ENCODE measurements around the gene TNNC1. TPM values are rescaled to one million over a fixed set of nuclear protein-coding genes. Genes with fewer than 3 reads are reported as not detected.

TNNC1 gene
- total and polyA plus RNA-seq, 2 donors (not counting 1 experiment from before 2014, with no cell fraction given) = 0.33 to 0.69 TPM

DNA sequence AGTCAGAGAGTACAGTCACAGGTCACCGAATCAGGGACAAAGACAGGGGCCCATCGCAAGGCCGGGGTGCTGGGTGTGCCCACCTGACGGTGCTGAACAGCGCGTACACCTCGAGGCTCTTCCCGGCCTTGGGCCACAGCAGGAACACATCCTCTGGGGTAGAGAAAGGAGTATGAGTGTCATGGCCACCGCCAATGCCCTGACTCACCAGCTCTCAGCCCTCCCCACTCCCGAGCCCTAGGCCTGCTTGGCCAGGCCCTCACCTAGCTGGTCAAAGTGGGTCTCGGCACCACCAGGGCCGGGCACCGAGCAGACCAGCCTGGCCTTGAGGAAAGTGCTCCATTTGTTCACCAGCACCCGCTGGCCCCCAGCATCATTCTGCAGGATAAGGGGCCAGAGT is 13.2 kb downstream of the TNNC1 start:
- no peaks in the 10 kb centered on the region for H3K4me1 ChIP-seq (ENCODE audit: control insufficient read depth, extremely low read depth, insufficient read depth, low read length)
- DNase-seq (ENCODE audit: low read depth in 2 of 2) = no peak
- no peak overlapping the region for H3K4me3 ChIP-seq (replicated peaks in 1 of 4; ENCODE audit: control extremely low read depth in 1 of 4, insufficient read depth in 1 of 4, low read depth in 3 of 4, low read length in 4 of 4)
- H3K27me3 ChIP-seq (ENCODE audit: control insufficient read depth, insufficient read depth, low read length) = no peaks in the 10 kb centered on the region
- no peaks in the 10 kb centered on the region for H3K9me3 ChIP-seq (ENCODE audit: control insufficient read depth, insufficient read depth, low read depth, low read length)
- no peaks in the 10 kb centered on the region for H4K20me1 ChIP-seq (ENCODE audit: control insufficient read depth, extremely low read depth, insufficient read depth, low read length)
- no peak overlapping the region for H3K9ac ChIP-seq (ENCODE audit: insufficient read depth, low read length)
- TF ChIP-seq EZH2 (IDR thresholded peaks at IDR 0.05; ENCODE audit: low read length, missing control alignments) = no peak
- no peak for TF ChIP-seq CTCF (conservative IDR thresholded peaks at IDR 0.05 in 1 of 2, IDR thresholded peaks at IDR 0.05 in 1 of 2; ENCODE audit: low read depth in 1 of 2, low read length in 2 of 2)
- H3K36me3 ChIP-seq (ENCODE audit: control insufficient read depth, insufficient read depth, low read length) = no peaks in the 10 kb centered on the region
- H3K27ac ChIP-seq (ENCODE audit: insufficient read depth, low read length) = no peak overlapping the region
- H3K79me2 ChIP-seq (ENCODE audit: control insufficient read depth, insufficient read depth, low read length) = no peaks in the 10 kb centered on the region
- H3K4me2 ChIP-seq (ENCODE audit: extremely low read depth, insufficient read depth, low read length) = no peak overlapping the region
- no peak overlapping the region for H2AFZ ChIP-seq (ENCODE audit: low read length)

GRCh38 chr3:52440249-52440551 is 13.6 kb downstream of the TNNC1 start:
- Histone ChIP-seq H3K4me3 (replicated peaks in 1 of 4; ENCODE audit: control extremely low read depth in 1 of 4, insufficient read depth in 1 of 4, low read depth in 3 of 4, low read length in 4 of 4) (no peak overlapping the region), H3K36me3 (ENCODE audit: control insufficient read depth, insufficient read depth, low read length) (no peaks in the 10 kb centered on the region), H3K4me1 (ENCODE audit: control insufficient read depth, extremely low read depth, insufficient read depth, low read length) (no peaks in the 10 kb centered on the region), H4K20me1 (ENCODE audit: control insufficient read depth, extremely low read depth, insufficient read depth, low read length) (no peaks in the 10 kb centered on the region), H3K79me2 (ENCODE audit: control insufficient read depth, insufficient read depth, low read length) (no peaks in the 10 kb centered on the region), H3K27ac (ENCODE audit: insufficient read depth, low read length) (no peak overlapping the region), H3K4me2 (ENCODE audit: extremely low read depth, insufficient read depth, low read length) (no peak overlapping the region), H3K9me3 (ENCODE audit: control insufficient read depth, insufficient read depth, low read depth, low read length) (no peaks in the 10 kb centered on the region), H2AFZ (ENCODE audit: low read length) (no peak overlapping the region), H3K9ac (ENCODE audit: insufficient read depth, low read length) (no peak overlapping the region), H3K27me3 (ENCODE audit: control insufficient read depth, insufficient read depth, low read length) (peaks cover under 1% of the 10 kb centered on the region)
- no peak for TF ChIP-seq EZH2 (IDR thresholded peaks at IDR 0.05; ENCODE audit: low read length, missing control alignments)
- TF ChIP-seq CTCF (conservative IDR thresholded peaks at IDR 0.05 in 1 of 2, IDR thresholded peaks at IDR 0.05 in 1 of 2; ENCODE audit: low read depth in 1 of 2, low read length in 2 of 2) = no peak
- no peak for DNase-seq (ENCODE audit: low read depth in 2 of 2)

DNA sequence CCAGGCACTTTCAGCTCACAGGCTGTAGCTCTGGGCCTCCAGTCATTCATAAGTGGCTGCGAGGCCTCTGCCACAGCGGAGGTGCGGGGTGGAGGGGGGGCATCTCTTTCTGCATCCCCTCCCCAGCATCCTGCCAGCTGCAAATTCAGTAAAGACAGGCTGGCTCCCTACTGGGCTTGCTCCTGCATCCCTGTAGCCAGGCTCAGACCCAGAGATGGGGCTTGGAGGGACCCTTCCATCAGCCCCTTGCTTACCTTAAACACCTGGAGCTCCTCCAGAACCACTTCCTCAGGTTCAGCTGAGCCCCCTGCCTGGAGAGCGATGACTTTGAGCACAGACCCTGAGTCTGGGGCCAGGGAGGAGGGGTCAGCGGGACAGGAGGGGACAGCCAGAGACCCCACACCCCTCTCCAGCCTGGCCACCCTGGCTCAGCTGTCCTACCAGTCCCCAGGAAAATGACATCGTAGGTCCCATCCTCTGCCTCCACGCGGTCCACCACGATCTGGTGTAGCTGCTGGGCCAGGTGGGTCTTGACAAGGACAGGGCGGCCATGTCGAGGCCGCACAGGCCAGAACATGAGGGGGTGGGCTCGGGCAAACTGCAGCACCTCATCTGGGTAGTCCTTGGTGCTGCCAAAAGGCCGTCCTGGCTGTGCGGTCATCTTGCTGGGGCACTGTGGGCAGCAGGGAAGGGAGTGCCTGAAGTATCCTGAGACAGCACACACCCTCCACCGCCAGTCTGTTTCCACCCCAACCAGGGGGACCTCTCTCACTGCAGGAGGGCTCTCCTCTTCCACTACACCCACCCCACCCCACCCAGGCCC is 14.2 kb downstream of the TNNC1 start:
- H2AFZ ChIP-seq (ENCODE audit: low read length) = no peak overlapping the region

More for the DNA sequence above, 14.2 kb downstream of the TNNC1 start:
- no peak overlapping the region for H3K27ac ChIP-seq (ENCODE audit: insufficient read depth, low read length)
- no peaks in the 10 kb centered on the region for H3K9me3 ChIP-seq (ENCODE audit: control insufficient read depth, insufficient read depth, low read depth, low read length)
- no peak overlapping the region for H3K4me3 ChIP-seq (replicated peaks in 1 of 4; ENCODE audit: control extremely low read depth in 1 of 4, insufficient read depth in 1 of 4, low read depth in 3 of 4, low read length in 4 of 4)
- no peaks in the 10 kb centered on the region for H3K79me2 ChIP-seq (ENCODE audit: control insufficient read depth, insufficient read depth, low read length)
- peaks cover 2% of the 10 kb centered on the region for H3K27me3 ChIP-seq (ENCODE audit: control insufficient read depth, insufficient read depth, low read length)
- DNase-seq (ENCODE audit: low read depth in 2 of 2) = no peak
- no peak overlapping the region for H3K4me2 ChIP-seq (ENCODE audit: extremely low read depth, insufficient read depth, low read length)
- no peaks in the 10 kb centered on the region for H4K20me1 ChIP-seq (ENCODE audit: control insufficient read depth, extremely low read depth, insufficient read depth, low read length)
- H3K4me1 ChIP-seq (ENCODE audit: control insufficient read depth, extremely low read depth, insufficient read depth, low read length) = no peaks in the 10 kb centered on the region
- H3K36me3 ChIP-seq (ENCODE audit: control insufficient read depth, insufficient read depth, low read length) = no peaks in the 10 kb centered on the region
- TF ChIP-seq EZH2 (IDR thresholded peaks at IDR 0.05; ENCODE audit: low read length, missing control alignments) = no peak
- TF ChIP-seq CTCF (conservative IDR thresholded peaks at IDR 0.05 in 1 of 2, IDR thresholded peaks at IDR 0.05 in 1 of 2; ENCODE audit: low read depth in 1 of 2, low read length in 2 of 2) = no peak
- no peak overlapping the region for H3K9ac ChIP-seq (ENCODE audit: insufficient read depth, low read length)
